ENCODE results near the gene ENO2.

ENO2 gene

DNA sequence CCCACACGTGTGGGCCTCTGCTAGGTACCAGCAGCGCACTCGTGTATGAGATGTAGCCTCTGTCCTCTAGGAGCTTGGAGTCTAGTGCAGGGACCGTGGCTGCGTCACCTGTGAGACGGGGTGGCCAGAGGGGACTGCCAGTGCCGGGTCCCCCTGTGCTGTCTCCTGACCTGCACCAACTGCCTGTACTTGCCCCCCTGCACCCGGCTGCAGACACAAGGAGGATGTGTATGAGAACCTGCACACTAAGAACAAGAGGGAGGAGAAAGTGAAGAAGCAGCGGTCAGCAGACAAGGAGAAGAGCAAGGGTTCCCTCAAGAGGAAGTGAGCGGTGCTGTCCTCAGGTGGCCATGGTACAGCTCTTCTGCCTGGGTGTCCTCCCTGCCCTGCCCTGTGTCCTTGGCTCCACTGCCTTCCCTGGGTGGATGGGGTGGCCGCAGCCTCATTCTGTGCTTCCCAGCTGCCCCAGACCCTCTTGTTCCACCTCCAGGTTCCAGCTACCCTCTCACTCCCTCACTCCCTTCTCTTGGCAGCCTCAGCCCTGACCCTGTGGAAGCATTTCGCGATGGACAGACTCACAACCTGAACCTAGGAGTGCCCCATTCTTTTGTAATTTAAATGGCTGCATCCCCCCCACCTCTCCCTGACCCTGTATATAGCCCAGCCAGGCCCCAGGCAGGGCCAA lies 46.4 kb downstream of the ENO2 start:
- no peak for DNase-seq (ENCODE audit: low read depth)

DNA sequence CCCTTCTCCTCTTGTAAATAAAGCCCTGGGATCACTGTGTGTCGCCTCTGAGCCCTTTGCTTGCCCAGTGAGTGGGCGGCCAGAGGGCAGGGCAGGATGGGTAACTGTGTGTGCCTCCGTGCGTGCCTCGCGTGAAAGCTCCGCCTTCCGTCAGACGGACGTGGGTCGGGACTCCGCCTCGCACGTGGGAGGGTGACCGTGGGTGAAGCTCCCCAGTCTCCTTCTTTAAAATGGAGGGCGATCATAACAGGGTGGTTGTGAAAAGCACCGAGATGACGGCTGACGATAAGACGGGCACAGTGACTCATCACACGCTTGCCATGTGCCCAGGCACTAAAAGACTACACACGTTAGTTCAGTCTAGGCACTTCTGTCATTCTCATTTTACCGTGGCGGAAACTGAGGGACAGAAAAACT lies 46.9 kb downstream of the ENO2 start:
- DNase-seq (ENCODE audit: low read depth) = peak; percentile 94

DNA sequence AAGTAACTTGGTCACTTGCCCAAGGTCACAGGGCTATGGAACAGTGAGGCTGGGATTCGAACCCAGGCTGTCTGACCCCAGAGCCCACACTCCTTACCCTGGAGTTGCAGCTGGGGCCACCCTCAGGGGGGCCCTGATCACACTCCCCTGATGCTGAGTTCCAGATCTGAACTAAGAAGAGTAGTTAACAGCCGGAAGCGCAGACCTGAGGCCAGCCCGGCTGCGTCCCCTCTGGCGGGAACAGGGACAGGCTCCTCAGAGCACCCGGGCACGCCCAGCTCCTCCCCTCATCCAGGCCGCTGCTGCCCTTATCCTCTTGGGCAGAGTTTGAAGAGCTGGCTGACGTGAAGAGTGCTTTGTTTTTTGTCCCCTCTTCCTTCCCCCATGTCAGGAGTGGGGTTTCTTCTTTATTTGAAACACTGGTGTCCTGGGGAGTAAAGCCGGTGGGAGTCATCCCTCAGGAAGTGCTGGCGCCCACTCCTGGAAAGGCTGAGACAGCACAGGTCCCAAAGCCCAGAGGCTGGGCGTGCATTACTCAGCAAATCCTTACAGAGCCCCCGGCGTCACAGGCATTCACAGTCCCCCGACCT lies 47.4 kb downstream of the ENO2 start:
- peak; percentile 46 for DNase-seq (ENCODE audit: low read depth)

DNA sequence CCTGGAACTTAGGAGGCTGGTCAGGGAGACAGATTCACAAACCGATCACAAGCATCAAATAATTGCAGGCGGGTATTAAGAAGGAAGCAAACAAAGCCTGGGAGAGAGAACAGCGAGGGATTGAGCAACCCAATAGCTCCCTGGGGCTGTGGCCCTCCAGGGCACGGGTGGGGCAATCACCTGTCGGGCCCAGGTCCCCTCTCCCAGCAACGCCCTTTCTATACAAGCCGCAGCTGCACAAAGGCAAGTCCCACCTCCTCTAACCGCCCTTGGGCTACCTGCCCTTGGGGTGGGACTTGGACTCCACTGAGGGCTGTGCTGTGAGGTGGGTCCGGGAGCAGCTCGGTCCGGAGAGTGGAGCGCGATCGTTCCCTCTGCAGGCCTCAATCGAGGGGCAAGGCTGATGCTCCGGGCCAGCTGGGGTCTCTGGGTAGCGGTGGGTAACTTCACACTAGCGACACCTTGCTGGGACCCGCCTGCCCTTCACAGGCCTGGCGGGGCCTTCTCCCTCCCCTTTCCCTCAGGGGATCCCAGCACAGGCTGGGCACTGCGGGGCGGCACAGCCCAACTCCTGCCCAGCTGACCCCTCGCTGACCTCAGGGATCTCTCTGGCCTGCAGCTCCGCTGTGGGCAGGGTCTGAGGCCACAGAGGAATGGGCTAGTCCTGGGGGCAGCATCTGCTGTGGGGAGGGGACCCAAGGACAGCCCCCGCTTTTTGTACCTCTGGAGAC lies 48.1 kb downstream of the ENO2 start:
- DNase-seq (ENCODE audit: low read depth) = no peak

DNA sequence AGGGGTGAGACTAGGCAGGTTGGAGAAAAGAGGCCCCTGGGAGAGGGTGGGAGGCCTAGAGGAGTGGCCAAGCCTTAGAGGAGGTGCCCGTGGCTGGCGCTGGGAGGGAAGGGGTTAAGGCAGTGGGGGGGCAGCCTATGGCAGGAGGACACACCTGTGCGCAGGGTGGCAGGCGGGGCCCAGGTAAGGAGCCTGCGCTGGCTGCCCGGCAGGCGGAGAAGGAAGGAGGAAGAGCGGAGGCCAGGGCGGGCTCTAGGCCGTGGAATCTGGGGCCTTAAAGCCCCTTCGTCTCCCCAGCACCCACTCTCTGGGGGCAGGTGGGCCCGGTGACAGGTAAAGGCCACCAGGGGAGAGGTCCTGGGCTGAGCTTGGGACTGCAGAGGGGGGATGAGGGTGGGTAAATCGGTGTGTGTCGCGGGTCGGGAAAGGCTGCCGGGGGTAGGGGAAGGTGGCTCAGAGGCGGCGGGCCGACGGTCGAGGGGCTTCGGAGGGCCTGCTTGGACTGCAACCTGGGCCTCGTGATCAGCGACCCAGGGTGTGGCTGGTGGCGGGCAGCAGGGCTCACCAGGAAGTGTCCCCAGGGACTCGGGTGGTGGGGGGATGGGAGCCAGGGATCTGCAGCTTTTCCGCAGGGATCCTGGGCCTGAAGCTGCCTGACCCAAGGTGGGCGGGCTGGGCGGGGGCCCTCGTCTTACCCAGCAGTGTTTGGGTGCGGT lies 48.8 kb downstream of the ENO2 start:
- no peak for DNase-seq (ENCODE audit: low read depth)

DNA sequence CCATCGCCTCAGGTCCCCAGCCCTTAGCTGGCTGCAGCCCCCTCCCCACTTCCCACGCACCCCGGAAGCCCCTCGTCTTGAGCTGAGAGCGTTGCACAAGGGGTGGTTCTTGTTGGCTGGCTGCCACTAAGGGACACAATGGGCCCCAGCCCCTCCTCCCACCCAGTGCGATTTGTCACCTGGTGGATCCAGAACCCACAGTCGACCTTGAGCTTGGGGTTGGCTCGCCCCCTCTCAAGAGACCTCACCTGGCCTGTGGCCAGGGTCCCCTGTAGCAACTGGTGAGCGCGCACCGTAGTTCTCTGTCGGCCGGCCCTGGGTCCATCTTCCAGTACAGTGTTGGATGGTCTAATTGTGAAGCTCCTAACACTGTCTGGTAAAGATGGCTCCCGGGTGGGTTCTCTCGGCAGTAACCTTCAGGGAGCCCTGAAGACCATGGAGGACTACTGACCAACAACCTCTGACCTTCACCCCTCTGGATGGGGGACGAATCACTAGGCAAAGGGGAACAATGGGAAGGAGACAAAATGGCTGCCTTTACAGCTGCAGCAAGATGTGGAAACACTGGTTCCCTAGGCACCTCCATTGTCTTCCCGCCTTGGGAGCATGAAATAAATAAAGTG lies 49.5 kb downstream of the ENO2 start:
- DNase-seq (ENCODE audit: low read depth) = no peak

DNA sequence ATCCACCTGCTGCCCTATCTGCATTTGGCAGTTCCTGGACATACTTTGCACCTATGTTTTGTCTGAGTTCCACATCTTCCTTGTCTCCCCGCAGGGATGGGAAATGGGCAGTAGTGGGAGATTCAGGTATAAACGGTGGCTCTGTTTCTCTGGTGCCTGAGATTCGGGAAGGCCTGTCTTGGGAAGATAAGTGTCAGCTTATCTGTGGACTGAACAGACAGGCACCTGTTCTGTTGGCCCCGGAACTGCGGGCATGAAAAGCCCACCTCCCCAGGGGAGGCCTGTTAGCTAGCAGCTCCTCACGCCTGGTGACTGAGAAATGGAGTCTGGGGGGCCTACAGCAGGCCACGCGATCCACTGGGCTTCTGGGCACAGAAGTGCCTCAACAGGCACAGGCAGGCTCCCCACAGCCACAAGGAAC lies 50.2 kb downstream of the ENO2 start:
- no peak for DNase-seq (ENCODE audit: low read depth)

DNA sequence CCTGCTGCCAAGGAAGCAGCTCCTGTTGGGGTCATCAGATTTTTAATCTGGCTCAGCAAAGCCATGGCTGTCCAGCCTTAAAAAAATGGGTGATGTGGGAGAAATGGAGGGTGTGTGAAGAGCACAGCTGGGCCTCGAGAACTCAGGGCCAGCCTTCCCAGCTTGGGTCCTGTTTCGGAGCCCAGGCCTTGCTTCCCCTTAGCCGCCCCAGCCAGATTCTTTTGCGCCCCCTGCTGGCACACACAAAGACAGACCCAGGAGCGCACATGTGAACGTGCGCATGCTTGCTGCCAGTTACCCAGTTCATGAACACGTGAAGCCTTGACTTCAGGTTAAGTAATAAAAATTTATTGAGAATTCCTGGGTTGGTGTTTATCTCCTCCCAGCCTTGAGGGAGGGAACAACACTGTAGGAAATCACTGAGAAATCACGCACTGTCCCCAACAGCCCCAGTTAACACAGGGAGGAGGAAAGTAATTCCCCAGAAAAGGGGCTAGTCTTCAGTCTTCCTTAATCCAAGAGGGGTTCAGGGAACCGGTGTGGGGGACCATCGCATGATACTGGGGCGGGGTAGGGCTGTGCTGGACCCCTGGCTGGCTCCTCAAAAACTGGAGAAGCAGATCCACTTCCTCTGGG lies 50.8 kb downstream of the ENO2 start:
- DNase-seq (ENCODE audit: low read depth) = peak; percentile 73

DNA sequence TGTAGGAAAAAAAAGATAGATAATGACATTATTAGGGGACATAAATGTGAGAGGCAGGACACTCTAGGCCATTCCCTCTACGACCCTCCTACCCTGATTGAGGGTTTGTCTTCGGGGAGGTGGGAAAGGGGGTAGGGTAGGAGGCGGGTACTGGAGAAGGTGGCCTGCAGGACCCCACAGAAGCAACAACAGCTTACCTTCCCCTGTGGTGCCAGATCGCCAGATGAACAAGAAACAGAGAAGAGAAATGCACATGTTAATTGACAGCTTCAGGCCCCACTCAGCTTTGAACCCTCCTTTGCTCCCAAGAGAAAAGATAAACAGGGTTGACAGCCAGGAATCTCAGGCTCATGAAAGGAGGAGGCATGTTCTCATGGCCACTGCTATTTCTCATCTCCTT lies 51.3 kb downstream of the ENO2 start:
- DNase-seq (ENCODE audit: low read depth) = no peak

DNA sequence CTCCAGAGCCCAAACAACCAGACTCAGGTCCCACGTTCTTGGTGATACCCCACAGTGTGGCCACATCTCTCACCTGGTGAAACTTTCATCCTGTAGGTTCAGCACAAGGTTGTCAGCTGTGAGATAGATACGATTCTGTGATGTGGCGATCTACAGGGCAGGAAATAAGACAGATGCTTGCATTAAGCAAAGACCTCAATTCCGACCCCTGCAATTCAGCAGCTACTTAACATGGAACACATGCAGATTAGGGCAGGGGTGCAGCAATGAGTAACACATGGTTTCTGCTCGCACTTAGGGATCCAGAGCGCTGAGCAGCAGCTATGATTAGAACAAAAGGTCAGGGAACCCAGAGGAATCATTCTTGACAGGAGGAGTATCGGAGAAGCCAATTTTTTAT lies 52.0 kb downstream of the ENO2 start:
- no peak for DNase-seq (ENCODE audit: low read depth)

DNA sequence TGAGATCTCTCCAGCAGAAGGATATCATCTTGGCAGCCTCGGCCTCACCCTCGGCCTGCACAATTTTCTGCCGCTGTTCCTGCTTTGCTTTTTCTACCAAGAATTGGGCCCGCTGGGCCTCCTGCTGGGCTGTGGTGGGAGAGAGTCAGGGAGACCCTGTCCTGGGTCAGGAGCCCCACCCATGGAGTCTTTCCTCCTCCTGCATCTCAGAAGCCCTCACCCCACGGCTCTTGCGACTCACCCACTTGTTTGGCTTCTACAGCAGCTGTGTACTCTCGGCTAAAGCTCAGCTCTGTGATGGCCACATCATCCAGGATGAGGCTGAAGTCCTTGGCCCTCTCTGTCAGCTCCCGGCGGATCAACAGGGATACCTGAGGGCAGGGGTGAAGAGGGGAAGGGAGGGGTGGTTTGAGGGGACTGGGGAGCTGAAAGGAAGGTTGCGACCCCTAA lies 53.3 kb downstream of the ENO2 start:
- no peak for DNase-seq (ENCODE audit: low read depth)

DNA sequence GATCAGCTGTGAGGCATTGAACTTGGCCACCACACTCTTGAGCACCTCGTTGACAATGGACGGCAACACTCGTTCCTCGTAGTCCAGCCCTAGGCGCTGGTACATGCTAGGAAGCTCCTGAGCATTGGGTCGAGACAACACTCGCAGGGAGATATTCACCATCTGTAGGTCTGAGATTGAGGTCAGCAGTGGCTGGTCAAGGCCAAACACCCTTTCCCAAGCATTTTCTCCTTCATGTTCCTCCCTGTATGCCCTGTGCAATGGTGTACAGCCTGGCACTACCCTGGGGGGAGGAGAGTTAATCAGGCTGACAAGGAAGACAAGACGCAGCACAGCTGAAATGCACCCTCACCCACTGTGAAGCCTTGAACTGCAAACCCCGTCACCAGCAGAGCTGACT lies 54.0 kb downstream of the ENO2 start:
- no peak for DNase-seq (ENCODE audit: low read depth)

DNA sequence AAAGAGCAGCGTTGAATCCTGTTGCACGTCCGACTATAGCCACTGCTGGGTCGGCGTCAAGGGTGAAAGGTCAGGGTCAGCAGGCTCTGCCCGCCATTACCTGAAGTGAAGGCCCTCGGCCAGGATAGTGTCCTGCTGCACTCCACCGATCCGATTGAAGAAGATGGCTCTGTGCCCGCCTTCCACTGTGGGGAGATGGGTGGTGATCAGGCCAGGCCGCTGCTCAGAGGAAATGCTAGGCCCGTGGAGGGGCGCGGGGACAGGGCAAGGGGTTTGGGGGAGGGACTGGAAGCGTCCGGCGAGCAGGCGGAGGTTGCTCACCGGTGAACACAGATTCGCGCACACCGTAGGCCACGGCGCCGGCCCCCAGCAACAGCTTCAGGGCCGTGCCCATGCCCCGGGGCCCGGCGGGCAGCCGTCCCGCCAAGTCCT lies 55.7 kb downstream of the ENO2 start:
- no peak for DNase-seq (ENCODE audit: low read depth)
